ENCODE results near the gene MED14. TPM values are rescaled to one million over a fixed set of nuclear protein-coding genes. Genes with fewer than 3 reads are reported as not detected.

Gene MED14
- total RNA-seq, 1 experiment from 2014 or later = 136 TPM

DNA sequence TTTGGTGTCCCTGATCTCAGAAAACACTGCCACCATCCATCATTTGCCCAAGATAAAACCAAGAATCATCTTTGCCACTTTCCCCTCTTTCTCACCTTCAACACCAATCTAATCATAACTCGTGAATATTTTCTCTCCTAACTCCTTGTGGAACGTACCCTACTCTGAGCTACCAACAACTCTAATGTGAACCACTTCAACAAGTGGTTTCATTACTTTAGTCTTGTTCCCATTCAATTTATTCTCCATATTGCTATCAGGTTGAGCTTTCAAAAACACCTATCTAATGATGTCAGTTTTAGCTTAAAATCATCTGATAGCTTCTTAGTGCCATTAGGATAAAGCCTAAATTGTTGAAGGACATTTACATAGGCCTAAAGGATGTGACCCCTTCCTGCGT, 48.2 kb downstream of the MED14 start:
- no peak overlapping the region for H2BK15ac ChIP-seq (ENCODE audit: low read depth, low read length)
- H3K23me2 ChIP-seq (ENCODE audit: insufficient read length, low read depth, low read length, poor library complexity, severe bottlenecking) = no peaks in the 10 kb centered on the region
- H4K8ac ChIP-seq (replicated peaks; ENCODE audit: insufficient read length, low read depth, low read length) = no peak overlapping the region
- no peaks in the 10 kb centered on the region; the same call in 1 of the 2 replicates for H3K79me2 ChIP-seq (ENCODE audit: insufficient read depth, low read length)
- no peak overlapping the region for H4K91ac ChIP-seq (ENCODE audit: insufficient read length, low read depth, low read length)
- 0 out of 2 replicates have a peak, but pooled peaks cover 2% of the 10 kb centered on the region for H3K4me1 ChIP-seq (ENCODE audit: insufficient read depth, low read length)
- Mint-ChIP-seq H3K27me3 (ENCODE audit: low read depth) (no peaks in the 10 kb centered on the region), H3K9me3 (peaks cover 32 to 41% of the 10 kb centered on the region in 2 experiments), H3K4me3 (no peak overlapping the region), H3K4me1 (peaks cover 13 to 20% of the 10 kb centered on the region in 2 experiments), H3K27ac (peak overlapping the region in 1 of 3 experiments; percentile 9; a peak in 3 of 7 replicates), H3K36me3 (ENCODE audit: insufficient read depth in 1 of 3, low read depth in 3 of 3) (peaks cover 33 to 86% (median 71%) of the 10 kb centered on the region in 3 experiments)
- TF ChIP-seq, protein P1, sequence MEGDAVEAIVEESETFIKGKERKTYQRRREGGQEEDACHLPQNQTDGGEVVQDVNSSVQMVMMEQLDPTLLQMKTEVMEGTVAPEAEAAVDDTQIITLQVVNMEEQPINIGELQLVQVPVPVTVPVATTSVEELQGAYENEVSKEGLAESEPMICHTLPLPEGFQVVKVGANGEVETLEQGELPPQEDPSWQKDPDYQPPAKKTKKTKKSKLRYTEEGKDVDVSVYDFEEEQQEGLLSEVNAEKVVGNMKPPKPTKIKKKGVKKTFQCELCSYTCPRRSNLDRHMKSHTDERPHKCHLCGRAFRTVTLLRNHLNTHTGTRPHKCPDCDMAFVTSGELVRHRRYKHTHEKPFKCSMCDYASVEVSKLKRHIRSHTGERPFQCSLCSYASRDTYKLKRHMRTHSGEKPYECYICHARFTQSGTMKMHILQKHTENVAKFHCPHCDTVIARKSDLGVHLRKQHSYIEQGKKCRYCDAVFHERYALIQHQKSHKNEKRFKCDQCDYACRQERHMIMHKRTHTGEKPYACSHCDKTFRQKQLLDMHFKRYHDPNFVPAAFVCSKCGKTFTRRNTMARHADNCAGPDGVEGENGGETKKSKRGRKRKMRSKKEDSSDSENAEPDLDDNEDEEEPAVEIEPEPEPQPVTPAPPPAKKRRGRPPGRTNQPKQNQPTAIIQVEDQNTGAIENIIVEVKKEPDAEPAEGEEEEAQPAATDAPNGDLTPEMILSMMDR (conservative IDR thresholded peaks at IDR 0.05) = no peak
- no peak overlapping the region for H3T11ph ChIP-seq (ENCODE audit: low read length)
- H3K9ac ChIP-seq (ENCODE audit: extremely low read depth, insufficient read length, low read length) = no peak overlapping the region
- no peak for DNase-seq
- H4K5ac ChIP-seq (ENCODE audit: insufficient read length, low read depth, low read length) = no peak overlapping the region
- H3K23ac ChIP-seq (ENCODE audit: insufficient read length, low read depth, low read length) = no peak overlapping the region
- no peak overlapping the region for H2BK5ac ChIP-seq (ENCODE audit: insufficient read length, low read length)
- H3K9me3 ChIP-seq (ENCODE audit: control insufficient read depth, low read depth, low read length) = no peaks in the 10 kb centered on the region
- no peak overlapping the region for H2BK20ac ChIP-seq (ENCODE audit: low read depth, low read length, poor library complexity, severe bottlenecking)
- no peak overlapping the region for H3K56ac ChIP-seq (ENCODE audit: insufficient read length, low read depth, low read length)
- H3K27ac ChIP-seq (ENCODE audit: insufficient read length, low read depth, low read length) = no peak overlapping the region
- no peak overlapping the region for H3K4ac ChIP-seq (ENCODE audit: low read depth, low read length)
- H2AK5ac ChIP-seq (ENCODE audit: insufficient read length, low read length) = no peak overlapping the region
- 100% methylated on average over 2 of the region's 3 CpGs for WGBS (ENCODE audit: extremely low coverage, insufficient read length, low lambda C conversion rate)
- H2BK120ac ChIP-seq (ENCODE audit: low read depth, low read length, poor library complexity, severe bottlenecking) = no peak overlapping the region
- no peak overlapping the region for H3K14ac ChIP-seq (ENCODE audit: insufficient read depth, low read length)
- no peaks in the 10 kb centered on the region for H3K79me1 ChIP-seq (ENCODE audit: insufficient read depth, low read depth, low read length, poor library complexity, severe bottlenecking)
- no peaks in the 10 kb centered on the region for H3K27me3 ChIP-seq (ENCODE audit: insufficient read depth, low read length)
- no peaks in the 10 kb centered on the region for H4K20me1 ChIP-seq (ENCODE audit: control insufficient read depth, insufficient read depth, insufficient read length)
- no peak overlapping the region for H3K4me2 ChIP-seq (ENCODE audit: insufficient read depth, insufficient read length, low read length)
- H3K18ac ChIP-seq (ENCODE audit: insufficient read length, low read depth, low read length) = no peak overlapping the region
- no peak overlapping the region for H2AFZ ChIP-seq (ENCODE audit: low read length)
- H2BK12ac ChIP-seq (ENCODE audit: insufficient read length, low read depth, low read length) = no peak overlapping the region

All from H9 (cell line).